ENCODE measurements around the gene BTN1A1.
"Not testable (repeated sequence)": the region's sequence is repeated elsewhere in the genome, so short reads cannot be mapped to it uniquely, and the experiment has no call there.

Gene BTN1A1

GRCh38 chr6:26502165-26502564 lies 2.1 kb downstream of the BTN1A1 start:
- Histone ChIP-seq H3K9me2 (replicated peaks; ENCODE audit: insufficient read depth, low read length) (no peaks in the 10 kb centered on the region), H4K20me1 (ENCODE audit: insufficient read depth, low read length) (no peaks in the 10 kb centered on the region), H3K36me3 (replicated peaks; ENCODE audit: insufficient read depth, low read length) (no peaks in the 10 kb centered on the region), H3K4me1 (ENCODE audit: low read length) (peaks cover 7% of the 10 kb centered on the region), H3K27ac (ENCODE audit: low read length) (no peak overlapping the region), H3F3A (ENCODE audit: insufficient read depth, low read length) (no peaks in the 10 kb centered on the region), H3K9me3 (replicated peaks; ENCODE audit: insufficient read depth, low read length) (no peaks in the 10 kb centered on the region), H3K4me3 (ENCODE audit: low read length) (no peak overlapping the region), H3K9ac (ENCODE audit: low read length) (no peak overlapping the region), H3K79me2 (ENCODE audit: low read length) (no peaks in the 10 kb centered on the region), H3K27me3 (replicated peaks; ENCODE audit: insufficient read depth, low read length) (no peaks in the 10 kb centered on the region), H3K4me2 (ENCODE audit: low read depth, low read length) (peak overlapping the region; percentile 12; the same call in 1 of the 2 replicates), H2AFZ (ENCODE audit: low read length) (no peak overlapping the region)
- TF ChIP-seq CTCF (IDR thresholded peaks at IDR 0.05; ENCODE audit: low read length) (no peak), EZH2 (optimal IDR thresholded peaks at IDR 0.05; ENCODE audit: low read depth, low read length) (no peak), EZH2phosphoT487 (IDR thresholded peaks at IDR 0.05; ENCODE audit: low read length) (no peak)
- DNase-seq = no peak

GRCh38 chr6:26502626-26503025 lies 2.5 kb downstream of the BTN1A1 start:
- H3F3A ChIP-seq (ENCODE audit: insufficient read depth, low read length) = no peaks in the 10 kb centered on the region
- no peaks in the 10 kb centered on the region for H3K27me3 ChIP-seq (replicated peaks; ENCODE audit: insufficient read depth, low read length)
- H3K79me2 ChIP-seq (ENCODE audit: low read length) = no peaks in the 10 kb centered on the region
- no peak overlapping the region for H2AFZ ChIP-seq (ENCODE audit: low read length)
- no peaks in the 10 kb centered on the region for H4K20me1 ChIP-seq (ENCODE audit: insufficient read depth, low read length)
- no peak for DNase-seq
- H3K4me3 ChIP-seq (ENCODE audit: low read length) = no peak overlapping the region
- TF ChIP-seq CTCF (IDR thresholded peaks at IDR 0.05; ENCODE audit: low read length) (no peak), EZH2phosphoT487 (IDR thresholded peaks at IDR 0.05; ENCODE audit: low read length) (no peak), EZH2 (optimal IDR thresholded peaks at IDR 0.05; ENCODE audit: low read depth, low read length) (no peak)
- H3K9me3 ChIP-seq (replicated peaks; ENCODE audit: insufficient read depth, low read length) = no peaks in the 10 kb centered on the region
- H3K27ac ChIP-seq (ENCODE audit: low read length) = no peak overlapping the region
- H3K9ac ChIP-seq (ENCODE audit: low read length) = no peak overlapping the region
- H3K9me2 ChIP-seq (replicated peaks; ENCODE audit: insufficient read depth, low read length) = no peaks in the 10 kb centered on the region
- no peak overlapping the region for H3K4me2 ChIP-seq (ENCODE audit: low read depth, low read length)
- no peaks in the 10 kb centered on the region for H3K36me3 ChIP-seq (replicated peaks; ENCODE audit: insufficient read depth, low read length)
- peaks cover 3% of the 10 kb centered on the region for H3K4me1 ChIP-seq (ENCODE audit: low read length)

- Histone ChIP-seq H4K20me1 (ENCODE audit: insufficient read depth, low read length) (no peaks in the 10 kb centered on the region), H3K27ac (ENCODE audit: low read length) (no peak overlapping the region), H3K4me2 (ENCODE audit: low read depth, low read length) (no peak overlapping the region), H3K9me3 (replicated peaks; ENCODE audit: insufficient read depth, low read length) (no peaks in the 10 kb centered on the region), H3K36me3 (replicated peaks; ENCODE audit: insufficient read depth, low read length) (no peaks in the 10 kb centered on the region), H3K4me1 (ENCODE audit: low read length) (no peaks in the 10 kb centered on the region), H3K4me3 (ENCODE audit: low read length) (no peak overlapping the region), H3F3A (ENCODE audit: insufficient read depth, low read length) (no peaks in the 10 kb centered on the region), H3K27me3 (replicated peaks; ENCODE audit: insufficient read depth, low read length) (no peaks in the 10 kb centered on the region), H2AFZ (ENCODE audit: low read length) (no peak overlapping the region), H3K79me2 (ENCODE audit: low read length) (no peaks in the 10 kb centered on the region), H3K9me2 (replicated peaks; ENCODE audit: insufficient read depth, low read length) (no peaks in the 10 kb centered on the region), H3K9ac (ENCODE audit: low read length) (no peak overlapping the region)
- TF ChIP-seq CTCF (IDR thresholded peaks at IDR 0.05; ENCODE audit: low read length) (no peak), EZH2phosphoT487 (IDR thresholded peaks at IDR 0.05; ENCODE audit: low read length) (no peak), EZH2 (optimal IDR thresholded peaks at IDR 0.05; ENCODE audit: low read depth, low read length) (no peak)
- DNase-seq = no peak
Observed at GRCh38 chr6:26507658-26508057, 7.6 kb downstream of the BTN1A1 start.

GRCh38 chr6:26511033-26511432 lies 10.9 kb downstream of the BTN1A1 start:
- H2AFZ ChIP-seq (ENCODE audit: low read length); H3K79me2 ChIP-seq (ENCODE audit: low read length); H3K27me3 ChIP-seq (replicated peaks; ENCODE audit: insufficient read depth, low read length); H3K4me1 ChIP-seq (ENCODE audit: low read length); H3K4me3 ChIP-seq (ENCODE audit: low read length); H3K9me2 ChIP-seq (replicated peaks; ENCODE audit: insufficient read depth, low read length); H3F3A ChIP-seq (ENCODE audit: insufficient read depth, low read length); H4K20me1 ChIP-seq (ENCODE audit: insufficient read depth, low read length); H3K4me2 ChIP-seq (ENCODE audit: low read depth, low read length); H3K36me3 ChIP-seq (replicated peaks; ENCODE audit: insufficient read depth, low read length); H3K9ac ChIP-seq (ENCODE audit: low read length); H3K9me3 ChIP-seq (replicated peaks; ENCODE audit: insufficient read depth, low read length); DNase-seq; H3K27ac ChIP-seq (ENCODE audit: low read length): not testable (repeated sequence)

Measured in MM.1S (cell line).